Upper lobe of right lung (tissue), 1 donor: Measurements from ENCODE around the gene CASKIN1. TPM values are rescaled to one million over a fixed set of nuclear protein-coding genes. Genes with fewer than 3 reads are reported as not detected.

ENCODE experiments used
- ATAC-seq: fragments of 200-7000 bp; cut with Tn5 transposase; one replicate; pipeline ENCODE4 v1.9.1; 2020; ENCODE audit warnings: mild to moderate bottlenecking, moderate library complexity
- DNase-seq: peaks from one replicate; pipeline ENCODE4 v3.0.0-alpha.2; 2020
- H3K27ac ChIP-seq: fragments of 200-600 bp; one replicate; pipeline ENCODE4 v1.8.0; 2022
- H3K27me3 ChIP-seq: fragments of 200-600 bp; one replicate; pipeline ENCODE4 v1.8.0; 2022; ENCODE audit warnings: mild to moderate bottlenecking
- H3K36me3 ChIP-seq: fragments of 200-600 bp; one replicate; pipeline ENCODE4 v1.8.0; 2022
- H3K4me1 ChIP-seq: fragments of 200-600 bp; one replicate; pipeline ENCODE4 v1.8.0; 2022
- H3K4me3 ChIP-seq: fragments of 200-600 bp; one replicate; pipeline ENCODE4 v1.8.0; 2022; ENCODE audit warnings: mild to moderate bottlenecking
- H3K9me3 ChIP-seq: fragments of 200-600 bp; one replicate; pipeline ENCODE4 v1.8.0; 2022
- CTCF ChIP-seq: fragments of 200-600 bp; IDR thresholded peaks from one replicate; pipeline ENCODE4 v1.8.0; 2022; ENCODE audit warnings: antibody characterized with exemption
- intact Hi-C: fragments of 100-400 bp; cut with DNase I; formaldehyde crosslinking; loops from one replicate; pipeline ENCODE4 v1.11.0; 2022
- total RNA-seq: library from RNA; stranded (reverse); fragmentation: NEBNext Ultra II Directional; extraction: Animal tissue kit (Norgen Biotek cat#: 25700); gene quantifications from one replicate; pipeline ENCODE4 v1.2.1, GENCODE V29; 2021
- donor health status: DM: no; HTN: yes; CAD: no; lungs with severe emphysema.

The CASKIN1 gene
- total RNA-seq, 1 donor from 2014 or later, result 0.06 TPM

GRCh38 chr16:2166263-2167067 is 29.9 kb downstream of the CASKIN1 start:
- Histone ChIP-seq H3K36me3 (peaks cover 32% of the 10 kb centered on the region), H3K27me3 (no peaks in the 10 kb centered on the region), H3K4me1 (no peaks in the 10 kb centered on the region), H3K27ac (no peak overlapping the region), H3K4me3 (no peak overlapping the region), H3K9me3 (no peaks in the 10 kb centered on the region)
- intact Hi-C loops, result no loop called here
- no peak for ATAC-seq
- no peak for TF ChIP-seq CTCF
- DNase-seq, result no peak

GRCh38 chr16:2165861-2166260 is 30.5 kb downstream of the CASKIN1 start:
- Histone ChIP-seq H3K4me1 (peaks cover 3% of the 10 kb centered on the region), H3K9me3 (no peaks in the 10 kb centered on the region), H3K4me3 (no peak overlapping the region), H3K27me3 (no peaks in the 10 kb centered on the region), H3K27ac (no peak overlapping the region), H3K36me3 (peaks cover 30% of the 10 kb centered on the region)
- ATAC-seq (no peak), DNase-seq (no peak)
- intact Hi-C loops, result no loop called here
- TF ChIP-seq CTCF, result no peak

- ATAC-seq, result no peak
These were observed 33.1 kb downstream of the CASKIN1 start for GRCh38 chr16:2163211-2163881.

GRCh38 chr16:2162676-2163118 is 33.7 kb downstream of the CASKIN1 start:
- Histone ChIP-seq H3K27me3 (no peaks in the 10 kb centered on the region), H3K4me3 (no peak overlapping the region), H3K4me1 (peaks cover 32% of the 10 kb centered on the region), H3K9me3 (no peaks in the 10 kb centered on the region), H3K36me3 (peaks cover 20% of the 10 kb centered on the region), H3K27ac (no peak overlapping the region)
- no peak for TF ChIP-seq CTCF
- no peak for ATAC-seq
- intact Hi-C loops, result no loop called here
- no peak for DNase-seq

More at GRCh38 chr16:2163211-2163881, 33.1 kb downstream of the CASKIN1 start:
- intact Hi-C loops, result no loop called here
- Histone ChIP-seq H3K4me1 (peaks cover 25% of the 10 kb centered on the region), H3K4me3 (no peak overlapping the region), H3K36me3 (peaks cover 25% of the 10 kb centered on the region), H3K27me3 (no peaks in the 10 kb centered on the region), H3K27ac (no peak overlapping the region), H3K9me3 (no peaks in the 10 kb centered on the region)
- DNase-seq, result no peak
- TF ChIP-seq CTCF, result no peak

GRCh38 chr16:2161911-2162310 is 34.5 kb downstream of the CASKIN1 start:
- Histone ChIP-seq H3K36me3 (peaks cover 13% of the 10 kb centered on the region), H3K4me3 (no peak overlapping the region), H3K4me1 (peaks cover 39% of the 10 kb centered on the region), H3K9me3 (no peaks in the 10 kb centered on the region), H3K27me3 (no peaks in the 10 kb centered on the region), H3K27ac (no peak overlapping the region)
- intact Hi-C loops, result no loop called here
- DNase-seq (no peak), ATAC-seq (no peak)
- no peak for TF ChIP-seq CTCF
